ENCODE data around the gene MAPK8IP3. TPM values are rescaled to one million over a fixed set of nuclear protein-coding genes. Genes with fewer than 3 reads are reported as not detected.

The MAPK8IP3 gene
- total RNA-seq, 4 donors from 2014 or later: 15.8 to 92.1 (median 39.0) TPM

GRCh38 chr16:1745181-1745899, 39.3 kb downstream of the MAPK8IP3 start:
- no peak for TF ChIP-seq CTCF (IDR thresholded peaks at IDR 0.05; ENCODE audit: low read depth)

GRCh38 chr16:1745900-1746692, 40.1 kb downstream of the MAPK8IP3 start:
- TF ChIP-seq CTCF (IDR thresholded peaks at IDR 0.05; ENCODE audit: low read depth): no peak

- TF ChIP-seq CTCF (IDR thresholded peaks at IDR 0.05; ENCODE audit: low read depth): no peak
Observed at GRCh38 chr16:1746693-1747195, 40.7 kb downstream of the MAPK8IP3 start.

- TF ChIP-seq CTCF (IDR thresholded peaks at IDR 0.05; ENCODE audit: low read depth): no peak
Observed at GRCh38 chr16:1747934-1748333, 41.9 kb downstream of the MAPK8IP3 start.

- no peak for TF ChIP-seq CTCF (IDR thresholded peaks at IDR 0.05; ENCODE audit: low read depth)
Observed at GRCh38 chr16:1749152-1750117, 43.4 kb downstream of the MAPK8IP3 start.

- TF ChIP-seq CTCF (IDR thresholded peaks at IDR 0.05; ENCODE audit: low read depth): no peak
Observed at GRCh38 chr16:1751946-1752345, 46.0 kb downstream of the MAPK8IP3 start.

Data from subcutaneous adipose tissue (tissue), 4 donors.